Dermis blood vessel endothelial cell (primary cell): Measurements from ENCODE around the gene INSIG2. TPM values are rescaled to one million over a fixed set of nuclear protein-coding genes. Genes with fewer than 3 reads are reported as not detected.
A peak's percentile ranks its signal among the peaks of the same experiment; 100 is the strongest.

Experiments
- DNase-seq: peaks from one replicate; pipeline ENCODE4 v3.0.0; 2010
- total RNA-seq: library from RNA; depleted of rRNA; stranded (reverse); fragments of >200 nt; gene quantifications from 2 replicates; pipeline ENCODE4 v1.2.3, GENCODE V29; 2014

INSIG2 gene
- total RNA-seq, 1 donor from 2014 or later: 15.5 TPM

DNA sequence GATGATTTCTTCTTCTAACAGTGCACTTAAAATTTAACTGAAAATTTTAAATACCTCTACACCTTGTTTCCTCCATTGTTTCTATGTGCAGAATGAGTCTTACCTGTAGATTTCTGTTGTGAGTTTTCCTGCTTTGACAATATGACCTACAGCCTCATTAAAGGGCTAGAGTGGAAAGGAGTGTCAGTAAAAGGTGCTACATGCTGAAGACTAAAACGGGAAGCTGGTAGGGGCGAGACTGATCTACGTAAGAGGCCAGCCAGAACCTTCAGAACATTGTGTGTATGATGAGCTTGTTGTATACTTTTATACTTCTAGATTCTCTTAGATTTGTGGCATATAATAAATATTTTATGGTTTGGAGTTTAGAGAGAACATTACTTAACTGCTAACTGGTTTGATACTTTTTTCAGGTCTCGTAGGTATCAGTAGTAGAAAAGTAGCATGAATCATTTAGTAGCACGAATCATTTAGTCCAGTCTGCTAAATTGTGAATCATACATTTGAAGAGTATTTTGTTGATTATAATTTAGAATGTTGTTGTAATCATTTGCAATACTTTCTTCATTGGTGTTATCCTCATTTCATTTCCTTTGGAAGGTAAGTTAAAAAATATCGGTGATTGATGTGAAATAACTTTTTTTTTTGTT lies 14.3 kb downstream of the INSIG2 start:
- DNase-seq: no peak

DNA sequence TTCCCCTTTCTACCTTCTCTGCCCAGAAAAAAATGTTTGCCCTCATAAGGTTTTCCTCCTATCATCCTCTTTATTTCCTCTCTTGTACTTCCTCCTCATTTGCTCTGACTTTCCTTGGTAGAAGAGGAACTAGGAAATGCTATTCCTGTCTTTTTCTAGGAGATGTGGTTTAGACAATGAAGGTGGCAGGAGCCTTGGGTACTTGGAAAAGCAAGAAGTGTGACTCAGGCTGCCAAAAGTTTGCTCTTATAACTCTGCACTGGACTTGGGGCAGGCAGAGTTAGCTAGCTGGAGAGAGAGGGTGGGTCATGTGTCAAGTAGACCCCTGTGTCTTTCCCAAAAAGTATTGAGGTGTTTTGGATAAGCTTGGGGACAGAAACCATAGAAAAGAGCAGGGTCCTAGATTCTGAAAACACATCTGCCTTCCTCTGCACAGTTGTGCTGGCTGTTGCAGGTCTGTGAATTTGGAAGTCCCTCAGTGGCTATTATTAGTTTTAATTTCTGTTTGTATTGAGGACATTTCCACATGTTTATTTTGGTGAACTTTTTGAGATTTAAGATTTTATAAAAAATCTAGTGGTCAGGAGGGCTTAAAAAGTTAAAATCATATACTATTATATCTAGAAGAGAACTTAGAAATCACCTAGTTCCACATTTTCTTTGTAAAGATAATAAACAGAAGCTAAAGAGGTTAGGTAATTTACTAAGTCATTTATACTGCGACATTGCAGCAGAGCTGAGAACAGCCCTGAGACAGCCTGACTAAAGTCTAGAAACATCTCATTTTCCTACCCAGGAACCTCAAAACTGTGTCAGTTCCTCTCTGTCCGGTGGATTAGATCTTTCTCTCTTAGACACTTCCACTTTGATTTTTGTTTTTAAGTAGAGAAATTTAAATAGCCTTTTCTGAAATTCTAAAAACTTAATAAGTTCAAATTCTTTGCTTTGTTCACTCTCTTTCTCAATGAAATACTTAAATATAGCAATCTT lies 16.0 kb downstream of the INSIG2 start:
- DNase-seq: no peak

- no peak for DNase-seq
Observed at GRCh38 chr2:118105497-118105896, 17.2 kb downstream of the INSIG2 start.

DNA sequence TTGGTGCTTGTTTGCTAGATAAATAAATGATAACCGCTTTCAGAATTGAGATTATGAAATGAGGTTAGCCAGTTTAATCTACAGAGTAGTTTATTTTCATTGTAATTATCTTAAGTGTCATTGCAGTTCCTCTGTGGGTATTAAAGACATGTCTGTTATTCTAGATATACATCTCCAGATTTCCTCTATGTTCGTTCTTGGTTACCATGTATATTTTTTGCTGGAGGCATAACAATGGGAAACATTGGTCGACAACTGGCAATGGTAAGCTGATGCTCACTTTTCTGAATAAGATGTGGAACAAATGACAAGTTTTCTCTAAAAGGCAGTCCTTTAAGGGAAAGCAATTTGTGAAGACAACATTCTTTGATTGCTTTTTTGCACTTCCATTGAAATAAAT lies 18.7 kb downstream of the INSIG2 start:
- no peak for DNase-seq

- no peak for DNase-seq
Observed at GRCh38 chr2:118110310-118110709, 22.0 kb downstream of the INSIG2 start.

DNA sequence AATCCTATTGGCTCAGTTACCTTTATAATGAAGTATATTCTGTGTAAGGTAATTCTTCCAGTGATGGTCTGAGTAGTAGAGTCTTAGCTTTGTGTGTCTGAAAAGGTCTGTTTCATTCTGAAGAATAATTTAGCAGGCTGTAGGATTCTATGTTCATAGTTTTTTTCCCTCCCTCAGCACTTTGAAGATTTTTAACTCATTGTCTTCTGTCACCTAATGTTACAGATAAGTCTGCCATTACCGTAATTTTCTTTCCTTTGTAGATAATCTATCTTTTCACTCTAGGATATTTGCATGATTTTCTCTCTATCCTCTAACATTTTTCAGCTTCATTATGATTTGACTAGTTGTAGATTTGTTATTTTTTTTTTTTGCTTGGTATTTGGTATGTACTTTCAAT lies 22.7 kb downstream of the INSIG2 start:
- DNase-seq: no peak

DNA sequence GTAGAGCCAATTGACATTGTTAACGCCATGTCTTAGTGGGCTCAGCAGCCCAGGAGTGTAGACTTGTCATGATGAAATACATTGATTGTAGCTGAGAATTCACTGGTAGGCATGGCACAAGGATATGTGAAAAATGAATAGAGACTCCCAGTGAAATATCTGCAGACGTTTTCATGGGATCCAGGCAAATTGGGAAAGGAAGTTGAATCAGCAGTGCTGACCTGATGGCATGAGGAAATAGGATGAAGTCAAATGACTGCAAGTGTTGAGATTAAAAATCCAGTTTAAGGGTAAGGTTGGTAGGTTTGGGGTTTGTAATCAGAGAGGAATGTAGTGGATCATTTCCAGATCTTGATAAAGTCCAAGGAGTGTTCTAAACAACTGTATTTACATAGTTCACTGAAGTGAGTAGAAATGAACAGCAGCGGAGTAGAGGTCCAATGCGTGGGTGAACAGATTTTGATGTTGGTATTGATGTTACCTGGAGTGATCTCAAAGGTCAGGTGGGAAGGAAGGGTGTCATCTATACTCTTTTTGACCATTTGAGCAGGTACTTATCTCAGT lies 24.6 kb downstream of the INSIG2 start:
- DNase-seq: peak; percentile 88

- no peak for DNase-seq
Observed at GRCh38 chr2:118114863-118115262, 26.6 kb downstream of the INSIG2 start.

- DNase-seq: no peak
Observed at GRCh38 chr2:118115761-118116160, 27.5 kb downstream of the INSIG2 start.

- no peak for DNase-seq
Observed at GRCh38 chr2:118118479-118118878, 30.2 kb downstream of the INSIG2 start.

GRCh38 chr2:118119158-118119727 lies 31.0 kb downstream of the INSIG2 start:
- DNase-seq: peak; percentile 67

DNA sequence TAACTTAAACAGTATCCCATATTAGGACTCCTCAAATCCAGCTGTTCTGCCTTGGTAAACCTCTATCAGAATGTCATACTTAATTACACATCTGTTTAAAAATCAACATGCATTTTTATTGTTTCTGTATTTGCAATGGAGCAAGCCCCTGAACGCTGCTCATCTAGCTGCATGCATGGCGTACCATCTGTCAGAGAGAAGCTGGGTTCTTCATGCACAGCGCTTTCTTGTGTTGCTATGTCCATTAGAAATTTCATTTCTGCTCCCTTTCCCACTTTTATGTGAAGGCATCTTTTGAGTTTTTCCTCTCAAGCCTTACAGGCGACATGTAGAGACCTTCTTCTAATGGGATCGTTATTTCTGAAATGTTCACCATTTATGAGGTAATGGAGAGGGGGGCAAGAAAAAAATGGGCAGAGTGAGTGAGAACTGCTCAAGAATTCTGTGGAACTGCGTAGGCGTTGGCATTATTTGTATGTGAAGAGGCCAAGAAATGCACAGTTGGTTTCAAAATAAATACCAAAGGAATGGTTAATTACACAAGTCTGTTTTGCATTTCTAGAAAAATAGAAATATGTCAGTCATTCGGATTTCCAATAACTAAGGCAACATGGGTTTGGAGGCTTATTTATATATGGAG lies 31.6 kb downstream of the INSIG2 start:
- DNase-seq: no peak

DNA sequence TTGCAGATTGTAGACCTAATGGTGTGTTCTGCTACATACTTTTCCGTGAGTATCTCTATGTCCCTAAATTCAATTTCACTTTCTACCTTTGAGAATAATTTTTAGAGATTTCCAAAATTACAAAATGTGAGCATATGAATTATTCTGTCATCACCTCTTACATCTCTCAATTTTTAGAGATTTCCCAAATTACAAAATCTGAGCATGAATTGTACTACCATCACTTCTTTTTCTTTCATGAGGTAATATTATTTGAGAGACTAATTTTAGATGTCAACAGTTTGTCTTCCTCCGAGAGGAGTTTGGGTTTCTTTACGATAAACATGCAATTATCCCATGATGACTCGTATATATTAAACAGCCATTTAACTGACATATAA lies 32.1 kb downstream of the INSIG2 start:
- no peak for DNase-seq

DNA sequence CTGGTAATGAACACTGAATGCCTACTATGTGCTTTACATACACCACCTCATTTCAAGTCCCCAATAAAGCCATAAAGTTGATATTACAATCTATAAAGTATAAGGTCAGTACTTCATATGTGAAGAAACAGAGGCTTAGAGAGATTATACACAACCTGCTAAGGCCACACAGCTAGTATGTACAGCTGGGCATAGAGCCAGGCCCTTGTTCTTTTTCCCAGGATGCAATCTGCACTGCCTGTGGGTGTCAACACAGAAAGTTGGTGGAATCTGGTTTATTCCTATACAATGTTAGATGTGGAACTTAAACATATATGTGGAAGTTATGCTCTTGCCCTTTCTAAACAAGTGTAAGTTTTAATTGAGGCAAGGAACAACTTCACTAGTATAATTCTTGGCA lies 32.8 kb downstream of the INSIG2 start:
- DNase-seq: no peak

DNA sequence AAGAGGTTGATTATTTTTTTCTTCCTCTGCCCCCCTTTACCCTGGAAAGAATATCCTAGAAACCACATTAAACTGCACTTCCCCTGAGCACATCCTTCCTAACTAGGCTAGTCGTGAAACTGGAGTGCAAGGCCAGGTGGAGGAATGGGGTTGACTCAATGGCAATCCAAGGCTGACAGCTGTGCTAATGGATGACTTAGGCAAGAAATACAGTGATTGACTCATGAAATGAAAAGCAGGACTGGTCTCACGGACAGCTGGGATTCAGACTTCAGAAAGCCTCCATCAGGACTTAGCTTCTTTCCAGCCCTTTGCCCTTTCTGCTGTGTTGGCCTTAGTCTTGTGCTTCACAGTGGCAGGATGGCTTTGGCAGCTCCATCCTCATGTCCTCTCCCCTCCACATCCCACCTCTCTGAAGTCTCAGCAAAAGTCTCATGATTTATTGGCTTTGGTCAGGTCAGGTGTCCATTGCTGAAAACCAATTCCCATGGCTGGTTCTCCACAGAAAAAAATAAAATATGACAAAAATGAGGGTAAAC lies 33.8 kb downstream of the INSIG2 start:
- DNase-seq: no peak

- DNase-seq: no peak
Observed at GRCh38 chr2:118122594-118123281, 34.5 kb downstream of the INSIG2 start.

DNA sequence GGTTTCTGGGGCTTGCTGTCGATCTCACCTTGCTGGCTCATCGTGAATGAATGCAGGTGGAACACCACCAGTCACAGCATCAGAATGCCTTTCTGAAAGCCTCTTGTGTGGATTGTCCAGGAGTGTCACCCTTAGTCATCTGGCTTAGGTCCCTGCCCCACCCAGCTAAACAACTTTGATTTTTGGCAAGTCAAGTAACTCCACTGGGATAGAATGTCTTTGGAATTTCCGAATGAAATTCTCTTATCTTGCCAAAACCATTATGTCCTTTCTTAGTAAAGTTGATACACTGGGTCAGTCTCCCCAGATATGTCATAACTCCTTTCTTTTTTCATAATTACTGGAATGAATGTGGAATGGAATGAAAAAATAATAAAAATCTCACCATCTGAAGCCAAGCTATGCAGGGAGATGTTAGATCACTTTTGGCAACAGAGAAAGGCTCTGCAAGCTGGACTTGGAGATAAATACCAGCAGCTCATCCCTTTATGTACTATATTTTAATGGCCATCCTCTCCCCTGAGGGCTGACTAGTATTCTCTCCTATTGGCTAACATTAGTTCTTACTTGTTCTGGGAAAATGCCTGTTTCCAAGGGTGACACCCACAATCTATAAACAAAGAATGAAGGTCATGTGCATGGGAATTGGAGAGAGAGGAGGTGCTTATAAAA lies 35.4 kb downstream of the INSIG2 start:
- peak; percentile 73 for DNase-seq

DNA sequence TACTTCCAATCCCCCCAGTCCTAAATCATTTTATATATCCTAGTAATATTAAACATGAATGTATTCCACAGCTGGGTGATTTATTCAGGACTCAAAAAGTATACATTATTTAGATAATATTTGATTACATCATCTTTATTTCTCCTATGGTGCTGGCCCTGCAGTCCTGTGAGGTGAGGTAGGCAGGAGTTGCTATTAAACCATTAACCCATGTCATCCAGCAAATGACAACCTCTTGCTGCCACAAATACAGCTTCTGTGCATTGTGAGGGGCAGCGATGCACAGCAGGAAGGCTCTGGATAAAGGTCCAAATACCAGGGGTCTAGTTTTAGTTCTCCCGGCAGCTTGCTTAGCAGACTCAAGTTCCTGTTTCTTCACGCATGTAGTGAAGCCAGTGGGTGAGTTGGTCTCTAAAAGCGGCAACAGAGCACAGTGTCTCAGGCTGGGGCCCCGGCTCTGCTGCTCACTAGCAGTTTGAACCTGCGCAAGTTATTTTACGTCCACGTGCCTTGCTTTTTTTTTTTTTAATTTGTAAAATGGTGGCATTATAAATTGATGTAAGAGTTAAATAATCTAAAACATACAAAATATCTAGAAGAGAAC lies 36.1 kb downstream of the INSIG2 start:
- DNase-seq: peak; percentile 12

DNA sequence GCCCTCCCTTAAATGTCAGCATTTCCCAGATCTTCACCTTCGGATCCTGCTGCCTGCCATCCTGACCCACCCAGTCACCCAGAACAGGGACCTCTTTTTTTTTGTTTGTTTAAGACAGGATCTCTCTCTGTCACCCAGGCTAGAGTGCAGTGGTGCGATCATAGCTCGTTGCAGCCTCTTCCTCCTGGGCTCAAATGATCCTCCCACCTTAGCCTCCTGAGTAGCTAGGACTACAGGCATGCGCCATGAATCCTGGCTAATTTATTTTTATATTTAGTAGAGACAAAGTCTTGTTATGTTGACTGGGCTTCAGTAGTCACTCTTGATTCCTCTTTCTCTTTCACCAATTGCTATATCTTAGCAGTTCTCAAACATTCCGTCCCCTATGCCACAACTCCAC lies 39.0 kb downstream of the INSIG2 start:
- no peak for DNase-seq

- DNase-seq: no peak
Observed at GRCh38 chr2:118128826-118129225, 40.6 kb downstream of the INSIG2 start.

DNA sequence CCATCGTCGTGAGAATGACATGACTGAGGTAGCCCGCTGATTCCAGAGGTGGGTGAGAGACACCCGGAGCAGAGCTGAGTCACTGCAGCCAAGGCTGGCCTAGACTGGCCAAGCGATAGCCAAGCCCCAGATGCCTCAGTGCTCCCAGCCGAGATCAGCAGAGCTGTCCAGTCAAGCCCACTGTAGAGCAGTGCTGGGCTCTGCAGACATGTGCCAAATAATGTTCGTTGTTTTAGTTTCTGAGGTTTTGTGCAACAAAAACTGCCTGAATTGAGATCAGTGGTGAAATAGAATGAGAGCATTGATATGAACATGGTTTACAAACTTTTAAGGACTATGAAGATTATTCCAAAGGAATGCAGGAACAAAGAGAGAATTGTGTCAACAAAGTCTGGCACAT lies 42.1 kb downstream of the INSIG2 start:
- no peak for DNase-seq
